ENCODE data around the gene AP5Z1.

Gene AP5Z1

GRCh38 chr7:4823441-4824119 is 48.2 kb downstream of the AP5Z1 start:
- no peak for DNase-seq

- DNase-seq, result no peak
These were observed 48.8 kb downstream of the AP5Z1 start for GRCh38 chr7:4824120-4824775.

GRCh38 chr7:4825081-4825480 is 49.7 kb downstream of the AP5Z1 start:
- no peak for DNase-seq

GRCh38 chr7:4828720-4829383 is 53.4 kb downstream of the AP5Z1 start:
- no peak for DNase-seq

- peak; percentile 58 for DNase-seq
These were observed 54.8 kb downstream of the AP5Z1 start for GRCh38 chr7:4830176-4830575.

- no peak for DNase-seq
These were observed 56.5 kb downstream of the AP5Z1 start for GRCh38 chr7:4831723-4832495.

- DNase-seq, result no peak
These were observed 57.3 kb downstream of the AP5Z1 start for GRCh38 chr7:4832711-4833110.

- DNase-seq, result no peak
These were observed 57.8 kb downstream of the AP5Z1 start for GRCh38 chr7:4833176-4833575.

GRCh38 chr7:4833691-4834600 is 58.5 kb downstream of the AP5Z1 start:
- no peak for DNase-seq

- no peak for DNase-seq
These were observed 59.4 kb downstream of the AP5Z1 start for GRCh38 chr7:4834601-4835397.

- DNase-seq, result no peak
These were observed 60.2 kb downstream of the AP5Z1 start for GRCh38 chr7:4835398-4836205.

GRCh38 chr7:4836206-4836661 is 60.8 kb downstream of the AP5Z1 start:
- no peak for DNase-seq

- no peak for DNase-seq
These were observed 61.8 kb downstream of the AP5Z1 start for GRCh38 chr7:4837041-4837802.

GRCh38 chr7:4837803-4838625 is 62.6 kb downstream of the AP5Z1 start:
- no peak for DNase-seq

GRCh38 chr7:4838626-4839334 is 63.4 kb downstream of the AP5Z1 start:
- DNase-seq, result no peak

GRCh38 chr7:4840079-4840501 is 64.7 kb downstream of the AP5Z1 start:
- DNase-seq, result no peak

Data from CD4-positive, alpha-beta T cell treated with Interleukin-10 for 1 hour (primary cell).